Endothelial cell of umbilical vein (primary cell): ENCODE measurements around the gene F5.

ENCODE experiments used
- EZH2 ChIP-seq: IDR thresholded peaks from 2 replicates; pipeline ENCODE4 v1.6.1; 2012; ENCODE audit warnings: borderline replicate concordance, low read depth, mild to moderate bottlenecking, moderate library complexity, low read length, inconsistent platforms; ENCODE audit not compliant: severe bottlenecking
- MAX ChIP-seq: IDR thresholded peaks from 2 replicates; pipeline ENCODE4 v1.6.1; 2011; ENCODE audit not compliant: insufficient read depth, insufficient read length
- TF ChIP-seq, protein P1 (sequence below), 2 donors: IDR thresholded peaks; 1 replicate in 1 of 2; 2 replicates in 1 of 2; pipeline ENCODE4 v1.5.1; 2011; ENCODE audit warnings: low read length in 2 of 2, mild to moderate bottlenecking in 2 of 2, moderate library complexity in 2 of 2, control low read depth in 1 of 2, inconsistent platforms in 1 of 2, low read depth in 1 of 2; ENCODE audit not compliant: insufficient read depth in 1 of 2; ENCODE audit errors: extremely low read depth in 1 of 2

GRCh38 chr1:169465281-169465680 lies 121.0 kb downstream of the F5 start:
- TF ChIP-seq EZH2 (no peak), MAX (no peak)
- TF ChIP-seq, protein P1, sequence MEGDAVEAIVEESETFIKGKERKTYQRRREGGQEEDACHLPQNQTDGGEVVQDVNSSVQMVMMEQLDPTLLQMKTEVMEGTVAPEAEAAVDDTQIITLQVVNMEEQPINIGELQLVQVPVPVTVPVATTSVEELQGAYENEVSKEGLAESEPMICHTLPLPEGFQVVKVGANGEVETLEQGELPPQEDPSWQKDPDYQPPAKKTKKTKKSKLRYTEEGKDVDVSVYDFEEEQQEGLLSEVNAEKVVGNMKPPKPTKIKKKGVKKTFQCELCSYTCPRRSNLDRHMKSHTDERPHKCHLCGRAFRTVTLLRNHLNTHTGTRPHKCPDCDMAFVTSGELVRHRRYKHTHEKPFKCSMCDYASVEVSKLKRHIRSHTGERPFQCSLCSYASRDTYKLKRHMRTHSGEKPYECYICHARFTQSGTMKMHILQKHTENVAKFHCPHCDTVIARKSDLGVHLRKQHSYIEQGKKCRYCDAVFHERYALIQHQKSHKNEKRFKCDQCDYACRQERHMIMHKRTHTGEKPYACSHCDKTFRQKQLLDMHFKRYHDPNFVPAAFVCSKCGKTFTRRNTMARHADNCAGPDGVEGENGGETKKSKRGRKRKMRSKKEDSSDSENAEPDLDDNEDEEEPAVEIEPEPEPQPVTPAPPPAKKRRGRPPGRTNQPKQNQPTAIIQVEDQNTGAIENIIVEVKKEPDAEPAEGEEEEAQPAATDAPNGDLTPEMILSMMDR (IDR thresholded peaks at IDR 0.05; ENCODE audit: extremely low read depth in 1 of 2, insufficient read depth in 1 of 2, low read depth in 1 of 2, low read length in 2 of 2), result no peak
